Lower leg skin (tissue), 3 donors: Measurements from ENCODE around the gene PAGE2B.

Source experiments
- POLR2A ChIP-seq, 2 donors: fragments of 450-650 bp; IDR thresholded peaks; one replicate each; pipeline ENCODE4 v1.6.1; 2016 to 2017; ENCODE audit warnings: antibody characterized with exemption in 2 of 2, mild to moderate bottlenecking in 1 of 2, moderate library complexity in 1 of 2
- TF ChIP-seq, protein P1 (sequence below), 3 donors: fragments of 450-650 bp; IDR thresholded peaks; one replicate each; pipeline ENCODE4 v1.5.1; 2016; ENCODE audit warnings: antibody characterized with exemption in 3 of 3, mild to moderate bottlenecking in 3 of 3, moderate library complexity in 2 of 3

DNA sequence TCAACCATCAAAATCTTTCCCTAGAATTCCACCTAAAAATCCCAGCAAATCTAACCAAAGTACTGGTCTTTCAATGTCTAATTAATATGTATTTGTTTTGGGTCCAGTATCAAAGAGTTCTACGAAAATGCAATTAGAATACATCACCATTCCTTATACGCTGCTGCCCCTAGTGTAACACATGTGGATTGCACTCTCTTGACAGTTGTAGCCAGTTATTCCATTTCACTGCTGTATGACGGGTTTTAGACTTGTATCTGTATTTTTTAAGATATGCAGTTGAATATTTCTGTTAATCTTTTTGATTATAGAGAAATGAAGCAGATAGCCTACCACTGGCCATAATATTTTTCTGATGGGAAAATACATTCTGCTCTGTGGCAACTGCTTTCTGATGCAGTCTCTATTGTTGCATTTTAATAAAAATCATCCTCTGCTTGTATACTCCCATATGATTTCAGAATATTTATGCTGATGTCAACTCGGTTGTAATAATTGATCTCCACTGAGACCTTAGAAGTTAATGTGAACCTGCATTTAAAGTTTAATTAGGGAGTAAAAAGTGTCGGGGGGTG lies 17.1 kb upstream of the PAGE2B start:
- TF ChIP-seq, protein P1, sequence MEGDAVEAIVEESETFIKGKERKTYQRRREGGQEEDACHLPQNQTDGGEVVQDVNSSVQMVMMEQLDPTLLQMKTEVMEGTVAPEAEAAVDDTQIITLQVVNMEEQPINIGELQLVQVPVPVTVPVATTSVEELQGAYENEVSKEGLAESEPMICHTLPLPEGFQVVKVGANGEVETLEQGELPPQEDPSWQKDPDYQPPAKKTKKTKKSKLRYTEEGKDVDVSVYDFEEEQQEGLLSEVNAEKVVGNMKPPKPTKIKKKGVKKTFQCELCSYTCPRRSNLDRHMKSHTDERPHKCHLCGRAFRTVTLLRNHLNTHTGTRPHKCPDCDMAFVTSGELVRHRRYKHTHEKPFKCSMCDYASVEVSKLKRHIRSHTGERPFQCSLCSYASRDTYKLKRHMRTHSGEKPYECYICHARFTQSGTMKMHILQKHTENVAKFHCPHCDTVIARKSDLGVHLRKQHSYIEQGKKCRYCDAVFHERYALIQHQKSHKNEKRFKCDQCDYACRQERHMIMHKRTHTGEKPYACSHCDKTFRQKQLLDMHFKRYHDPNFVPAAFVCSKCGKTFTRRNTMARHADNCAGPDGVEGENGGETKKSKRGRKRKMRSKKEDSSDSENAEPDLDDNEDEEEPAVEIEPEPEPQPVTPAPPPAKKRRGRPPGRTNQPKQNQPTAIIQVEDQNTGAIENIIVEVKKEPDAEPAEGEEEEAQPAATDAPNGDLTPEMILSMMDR (IDR thresholded peaks at IDR 0.05) = no peak
- no peak for TF ChIP-seq POLR2A (IDR thresholded peaks at IDR 0.05)
